ENCODE data around the gene B9D1.

Gene B9D1

GRCh38 chr17:19386051-19386929, 23.8 kb upstream of the B9D1 start:
- in situ Hi-C loops (cut with HindIII; ENCODE audit: low pct_unique_long_range_greater_than_20kb, low sequenced_read_pairs) = no loop called here
- TF ChIP-seq JUND (IDR thresholded peaks at IDR 0.05; ENCODE audit: low read depth) = no peak
- DNase-seq (ENCODE audit: low read depth in 1 of 2, low spot score in 1 of 2) = peak in 1 of 2 experiments; percentile 54

DNA sequence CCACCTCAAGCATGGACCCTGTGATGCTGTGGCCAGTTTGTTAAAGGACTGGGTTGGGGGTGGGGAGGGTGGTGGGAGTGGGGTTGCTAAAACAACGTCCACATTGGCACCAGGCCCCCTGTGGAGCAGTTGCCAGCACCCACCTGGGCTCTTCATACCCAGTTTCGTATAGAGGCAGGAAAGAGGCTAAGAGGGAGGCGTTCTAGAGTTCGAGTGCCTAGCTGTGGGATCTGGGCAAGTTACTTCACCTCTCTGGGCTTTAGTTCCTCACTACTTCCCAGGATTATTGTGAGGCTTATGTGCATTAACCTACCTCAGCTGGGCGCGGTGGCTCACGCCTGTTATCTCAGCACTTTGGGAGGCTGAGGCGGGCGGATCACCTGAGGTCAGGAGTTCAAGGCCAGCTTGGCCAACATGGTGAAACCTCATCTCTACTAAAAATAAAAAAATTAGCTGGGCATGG, 23.0 kb upstream of the B9D1 start:
- DNase-seq (ENCODE audit: low read depth in 1 of 2, low spot score in 1 of 2) = no peak
- in situ Hi-C loops (cut with HindIII; ENCODE audit: low pct_unique_long_range_greater_than_20kb, low sequenced_read_pairs) = no loop called here
- TF ChIP-seq JUND (IDR thresholded peaks at IDR 0.05; ENCODE audit: low read depth) = no peak

GRCh38 chr17:19384723-19385391, 22.3 kb upstream of the B9D1 start:
- no peak for TF ChIP-seq JUND (IDR thresholded peaks at IDR 0.05; ENCODE audit: low read depth)
- no peak for DNase-seq (ENCODE audit: low read depth in 1 of 2, low spot score in 1 of 2)
- in situ Hi-C loops (cut with HindIII; ENCODE audit: low pct_unique_long_range_greater_than_20kb, low sequenced_read_pairs) = no loop called here

DNA sequence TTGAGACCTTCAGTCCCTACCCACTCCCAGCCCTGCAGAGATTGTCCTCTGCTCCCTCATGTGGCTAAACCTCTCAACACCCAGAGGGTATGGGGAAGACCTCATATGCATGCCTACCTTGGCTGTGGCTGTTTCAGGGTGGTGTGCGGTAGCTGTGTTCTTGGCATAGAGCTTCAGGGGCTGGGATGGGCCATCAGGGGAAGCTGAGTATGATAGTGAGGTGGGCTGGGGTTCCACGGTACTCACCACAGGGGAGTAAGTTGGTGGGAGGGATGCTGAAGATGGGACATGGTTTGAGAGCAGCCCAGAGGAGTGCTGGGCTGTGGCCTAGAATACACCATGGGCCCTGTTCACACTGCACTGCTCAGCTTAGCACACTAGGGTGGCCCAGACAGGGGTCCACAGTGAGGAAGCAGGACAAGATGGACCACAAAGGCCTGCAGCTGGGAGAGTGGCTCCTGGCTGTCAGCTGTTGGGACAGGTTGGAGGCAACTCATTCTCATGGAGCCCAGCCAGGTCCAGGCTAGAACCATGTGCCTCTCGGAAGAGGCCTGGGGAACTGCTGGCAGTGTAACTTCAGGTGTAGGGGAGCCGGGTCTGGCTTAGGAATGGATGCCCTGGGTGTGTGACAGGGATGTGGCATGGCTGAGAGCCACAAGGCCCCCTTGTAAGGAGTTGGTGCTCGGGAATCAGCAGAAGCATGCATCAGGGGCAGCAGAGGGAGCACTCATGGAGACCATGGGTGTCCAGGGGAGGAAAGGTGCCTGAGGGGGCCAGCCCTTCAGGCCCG, 21.4 kb upstream of the B9D1 start:
- no peak for DNase-seq (ENCODE audit: low read depth in 1 of 2, low spot score in 1 of 2)
- in situ Hi-C loops (cut with HindIII; ENCODE audit: low pct_unique_long_range_greater_than_20kb, low sequenced_read_pairs) = no loop called here

GRCh38 chr17:19382531-19383444, 20.3 kb upstream of the B9D1 start:
- in situ Hi-C loops (cut with HindIII; ENCODE audit: low pct_unique_long_range_greater_than_20kb, low sequenced_read_pairs) = no loop called here
- DNase-seq (ENCODE audit: low read depth in 1 of 2, low spot score in 1 of 2) = no peak
- TF ChIP-seq JUND (IDR thresholded peaks at IDR 0.05; ENCODE audit: low read depth) = no peak

More for the DNA sequence above, 21.4 kb upstream of the B9D1 start:
- no peak for TF ChIP-seq JUND (IDR thresholded peaks at IDR 0.05; ENCODE audit: low read depth)

DNA sequence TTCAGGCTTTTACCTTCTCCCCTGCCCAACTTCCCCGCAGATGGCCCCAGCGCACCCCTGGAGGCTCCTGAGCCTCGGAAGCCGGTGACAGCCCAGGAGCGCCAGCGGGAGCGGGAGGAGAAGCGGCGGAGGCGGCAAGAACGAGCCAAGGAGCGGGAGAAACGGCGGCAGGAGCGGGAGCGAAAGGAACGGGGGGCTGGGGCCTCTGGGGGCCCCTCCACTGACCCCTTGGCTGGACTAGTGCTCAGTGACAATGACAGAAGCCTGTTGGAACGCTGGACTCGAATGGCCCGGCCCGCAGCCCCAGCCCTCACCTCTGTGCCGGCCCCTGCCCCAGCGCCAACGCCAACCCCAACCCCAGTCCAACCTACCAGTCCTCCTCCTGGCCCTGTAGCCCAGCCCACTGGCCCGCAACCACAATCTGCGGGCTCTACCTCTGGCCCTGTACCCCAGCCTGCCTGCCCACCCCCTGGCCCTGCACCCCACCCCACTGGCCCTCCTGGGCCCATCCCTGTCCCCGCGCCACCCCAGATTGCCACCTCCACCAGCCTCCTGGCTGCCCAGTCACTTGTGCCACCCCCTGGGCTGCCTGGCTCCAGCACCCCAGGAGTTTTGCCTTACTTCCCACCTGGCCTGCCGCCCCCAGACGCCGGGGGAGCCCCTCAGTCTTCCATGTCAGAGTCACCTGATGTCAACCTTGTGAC, 19.4 kb upstream of the B9D1 start:
- DNase-seq (ENCODE audit: low read depth in 1 of 2, low spot score in 1 of 2) = no peak
- no peak for TF ChIP-seq JUND (IDR thresholded peaks at IDR 0.05; ENCODE audit: low read depth)
- in situ Hi-C loops (cut with HindIII; ENCODE audit: low pct_unique_long_range_greater_than_20kb, low sequenced_read_pairs) = no loop called here

DNA sequence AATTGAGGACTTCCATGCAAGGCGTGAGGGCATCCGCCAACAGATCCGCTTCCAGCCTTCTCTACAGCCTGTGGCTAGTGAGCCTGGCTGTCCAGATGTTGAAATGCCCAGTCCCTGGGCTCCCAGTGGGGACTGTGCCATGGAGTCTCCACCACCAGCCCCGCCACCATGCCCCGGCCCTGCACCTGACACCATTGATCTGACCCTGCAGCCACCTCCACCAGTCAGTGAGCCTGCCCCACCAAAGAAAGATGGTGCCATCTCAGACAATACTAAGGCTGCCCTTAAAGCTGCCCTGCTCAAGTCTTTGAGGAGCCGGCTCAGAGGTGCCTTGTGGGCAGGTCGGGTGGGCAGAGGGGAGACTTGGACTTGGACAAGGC, 18.8 kb upstream of the B9D1 start:
- no peak for TF ChIP-seq JUND (IDR thresholded peaks at IDR 0.05; ENCODE audit: low read depth)
- in situ Hi-C loops (cut with HindIII; ENCODE audit: low pct_unique_long_range_greater_than_20kb, low sequenced_read_pairs) = no loop called here
- DNase-seq (ENCODE audit: low read depth in 1 of 2, low spot score in 1 of 2) = no peak

DNA sequence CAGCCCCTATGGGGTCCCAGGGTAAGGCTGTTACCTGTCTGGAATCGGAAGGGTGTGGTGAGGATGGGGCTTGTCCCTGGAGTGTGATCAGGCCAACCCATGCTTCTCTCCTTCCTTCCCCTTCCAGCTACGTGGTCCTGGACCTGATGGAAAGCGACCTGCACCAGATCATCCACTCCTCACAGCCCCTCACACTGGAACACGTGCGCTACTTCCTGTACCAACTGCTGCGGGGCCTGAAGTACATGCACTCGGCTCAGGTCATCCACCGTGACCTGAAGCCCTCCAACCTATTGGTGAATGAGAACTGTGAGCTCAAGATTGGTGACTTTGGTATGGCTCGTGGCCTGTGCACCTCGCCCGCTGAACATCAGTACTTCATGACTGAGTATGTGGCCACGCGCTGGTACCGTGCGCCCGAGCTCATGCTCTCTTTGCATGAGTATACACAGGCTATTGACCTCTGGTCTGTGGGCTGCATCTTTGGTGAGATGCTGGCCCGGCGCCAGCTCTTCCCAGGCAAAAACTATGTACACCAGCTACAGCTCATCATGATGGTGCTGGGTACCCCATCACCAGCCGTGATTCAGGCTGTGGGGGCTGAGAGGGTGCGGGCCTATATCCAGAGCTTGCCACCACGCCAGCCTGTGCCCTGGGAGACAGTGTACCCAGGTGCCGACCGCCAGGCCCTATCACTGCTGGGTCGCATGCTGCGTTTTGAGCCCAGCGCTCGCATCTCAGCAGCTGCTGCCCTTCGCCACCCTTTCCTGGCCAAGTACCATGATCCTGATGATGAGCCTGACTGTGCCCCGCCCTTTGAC, 18.2 kb upstream of the B9D1 start:
- TF ChIP-seq JUND (IDR thresholded peaks at IDR 0.05; ENCODE audit: low read depth) = no peak
- in situ Hi-C loops (cut with HindIII; ENCODE audit: low pct_unique_long_range_greater_than_20kb, low sequenced_read_pairs) = no loop called here
- no peak for DNase-seq (ENCODE audit: low read depth in 1 of 2, low spot score in 1 of 2)

GRCh38 chr17:19379361-19380065, 17.0 kb upstream of the B9D1 start:
- no peak for TF ChIP-seq JUND (IDR thresholded peaks at IDR 0.05; ENCODE audit: low read depth)
- no peak for DNase-seq (ENCODE audit: low read depth in 1 of 2, low spot score in 1 of 2)
- in situ Hi-C loops (cut with HindIII; ENCODE audit: low pct_unique_long_range_greater_than_20kb, low sequenced_read_pairs) = no loop called here

Measured in T47D (cell line).